Raji (cell line): ENCODE data around the gene MYOG.

Experiments used
- POLR2A ChIP-seq: IDR thresholded peaks from 2 replicates; pipeline ENCODE4 v1.6.1; 2011; ENCODE audit warnings: low read depth, low read length, control low read depth; ENCODE audit not compliant: insufficient read depth

MYOG gene

GRCh38 chr1:203086992-203087763, 1.4 kb upstream of the MYOG start:
- no peak for TF ChIP-seq POLR2A

DNA sequence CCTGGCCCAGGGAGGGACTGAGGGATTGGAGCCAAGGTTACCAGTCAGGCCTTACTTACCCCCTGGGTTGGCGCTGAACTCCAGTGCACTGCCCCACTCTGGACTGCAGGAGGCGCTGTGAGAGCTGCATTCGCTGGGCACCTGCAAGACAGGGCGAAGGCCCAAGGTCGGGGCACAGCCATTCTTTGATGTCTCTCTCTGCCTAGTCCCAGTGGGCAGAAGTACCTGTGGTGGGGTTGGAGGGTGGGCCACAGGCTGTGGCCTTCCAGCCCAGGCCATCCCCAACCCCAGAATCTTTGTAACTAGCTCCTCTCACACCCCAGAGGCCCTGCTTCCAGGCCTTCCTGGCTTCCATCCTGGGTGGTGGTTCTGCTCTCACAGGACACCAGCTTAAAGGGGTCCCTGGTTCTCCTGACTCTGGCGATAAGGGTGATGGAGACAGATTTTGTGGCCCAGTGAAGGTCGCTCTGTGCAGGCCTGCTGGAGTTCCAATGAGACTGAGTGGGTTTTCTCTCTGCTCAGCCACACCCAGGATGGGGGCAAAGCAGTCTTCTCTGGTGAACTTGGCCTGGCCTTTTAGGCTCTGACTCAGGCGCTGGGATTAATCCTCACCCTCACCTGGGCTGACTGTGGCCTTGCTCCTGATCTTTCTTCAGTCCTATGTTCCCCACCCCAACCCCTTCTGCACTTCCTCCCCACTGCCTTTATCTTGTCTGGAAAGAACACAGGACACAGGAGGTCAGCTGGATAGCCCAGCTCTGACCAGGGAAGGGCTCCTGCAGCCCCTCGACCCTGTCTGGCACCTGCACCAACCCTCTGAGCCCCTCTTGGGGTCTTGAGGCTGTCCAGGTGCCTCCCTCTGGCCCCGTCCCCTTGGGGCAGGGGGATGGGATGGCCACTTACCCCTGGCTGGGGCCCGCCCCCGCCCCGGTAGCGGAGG, 954 bp downstream of the MYOG start:
- TF ChIP-seq POLR2A: no peak

GRCh38 chr1:203083463-203083921, 2.3 kb downstream of the MYOG start:
- TF ChIP-seq POLR2A: no peak

- no peak for TF ChIP-seq POLR2A
These were observed 3.0 kb downstream of the MYOG start for GRCh38 chr1:203082571-203083462.

- TF ChIP-seq POLR2A: no peak
These were observed 3.6 kb downstream of the MYOG start for GRCh38 chr1:203082231-203082505.

- no peak for TF ChIP-seq POLR2A
These were observed 4.2 kb downstream of the MYOG start for GRCh38 chr1:203081465-203082230.

DNA sequence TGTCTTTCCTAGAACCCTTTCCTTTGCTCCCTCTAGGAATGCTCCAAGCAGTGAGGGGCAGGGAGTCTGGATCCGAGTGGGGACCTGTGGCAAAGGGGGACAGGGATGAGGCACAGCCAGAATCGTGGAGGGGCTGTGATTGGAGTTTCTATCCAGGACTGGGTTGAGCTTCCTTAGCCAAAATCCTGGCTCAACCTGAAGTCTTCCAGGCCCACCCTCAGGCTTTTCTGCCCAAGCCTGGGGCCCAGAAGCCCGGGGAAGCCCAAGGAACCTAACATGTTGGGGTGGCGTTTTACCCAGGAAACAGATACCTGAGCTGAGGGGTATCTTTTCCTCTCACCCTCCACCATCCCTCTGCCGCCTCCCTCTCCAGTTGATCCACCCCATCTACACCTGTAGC, 5.4 kb downstream of the MYOG start:
- no peak for TF ChIP-seq POLR2A

GRCh38 chr1:203078478-203078877, 7.3 kb downstream of the MYOG start:
- TF ChIP-seq POLR2A: no peak

GRCh38 chr1:203077956-203078355, 7.9 kb downstream of the MYOG start:
- no peak for TF ChIP-seq POLR2A

DNA sequence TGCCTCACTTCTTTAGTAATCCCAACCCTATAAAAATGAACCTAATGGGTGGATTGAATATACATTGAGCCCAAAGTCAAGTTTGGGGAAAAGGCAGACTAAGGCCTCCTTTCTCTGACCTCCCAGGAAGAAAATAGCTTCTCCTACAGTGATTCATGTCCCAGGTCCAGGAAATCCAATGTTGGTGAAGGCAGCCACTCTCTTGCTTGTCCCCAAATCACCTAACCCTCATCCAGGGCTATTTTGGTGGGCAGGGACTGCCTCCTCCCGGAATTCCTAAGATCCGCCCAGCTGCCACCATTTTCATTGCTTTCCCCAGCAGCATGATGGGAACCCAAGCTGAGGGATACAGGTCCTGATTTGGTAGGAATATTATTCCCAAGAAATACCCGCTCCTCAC, 8.4 kb downstream of the MYOG start:
- no peak for TF ChIP-seq POLR2A

DNA sequence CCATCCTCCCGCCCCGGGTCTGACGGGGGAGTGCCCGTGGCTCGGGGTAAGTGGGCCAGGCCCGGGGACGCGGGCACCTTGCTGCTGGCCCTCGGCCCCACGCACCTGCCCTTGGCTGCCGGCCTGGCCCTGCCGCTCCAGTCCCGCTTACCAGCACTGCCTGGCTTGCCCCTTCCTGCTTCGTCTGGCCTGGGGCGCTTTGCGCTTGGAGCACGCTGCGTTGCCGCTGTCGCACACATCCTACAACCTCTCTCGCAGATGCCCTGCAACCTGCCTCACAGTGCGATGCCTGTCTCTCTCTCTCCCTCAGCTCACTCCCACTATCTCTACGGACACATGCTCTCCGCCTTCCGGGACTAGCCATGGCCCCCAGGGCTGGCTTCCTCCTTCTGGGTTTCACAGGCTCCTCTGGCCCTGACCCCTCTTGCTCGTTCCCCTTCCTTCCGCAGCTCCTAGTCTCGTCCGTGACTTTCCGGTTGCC, 9.7 kb downstream of the MYOG start:
- no peak for TF ChIP-seq POLR2A

GRCh38 chr1:203075236-203076030, 10.4 kb downstream of the MYOG start:
- no peak for TF ChIP-seq POLR2A

- no peak for TF ChIP-seq POLR2A
These were observed 11.2 kb downstream of the MYOG start for GRCh38 chr1:203074610-203075009.
